Myocyte (in vitro differentiated cells): ENCODE data around the gene TLDC2. TPM values are rescaled to one million over a fixed set of nuclear protein-coding genes. Genes with fewer than 3 reads are reported as not detected.

Experiments
- DNase-seq: peaks from one replicate; pipeline ENCODE4 v3.0.0-alpha.2; 2012; ENCODE audit warnings: low read depth
- total RNA-seq: library from RNA; depleted of rRNA; stranded (reverse); fragments of >200 nt; gene quantifications from 2 replicates; pipeline ENCODE4 v1.2.3, GENCODE V29; 2014

TLDC2 gene
- total RNA-seq, 1 donor from 2014 or later = not detected

DNA sequence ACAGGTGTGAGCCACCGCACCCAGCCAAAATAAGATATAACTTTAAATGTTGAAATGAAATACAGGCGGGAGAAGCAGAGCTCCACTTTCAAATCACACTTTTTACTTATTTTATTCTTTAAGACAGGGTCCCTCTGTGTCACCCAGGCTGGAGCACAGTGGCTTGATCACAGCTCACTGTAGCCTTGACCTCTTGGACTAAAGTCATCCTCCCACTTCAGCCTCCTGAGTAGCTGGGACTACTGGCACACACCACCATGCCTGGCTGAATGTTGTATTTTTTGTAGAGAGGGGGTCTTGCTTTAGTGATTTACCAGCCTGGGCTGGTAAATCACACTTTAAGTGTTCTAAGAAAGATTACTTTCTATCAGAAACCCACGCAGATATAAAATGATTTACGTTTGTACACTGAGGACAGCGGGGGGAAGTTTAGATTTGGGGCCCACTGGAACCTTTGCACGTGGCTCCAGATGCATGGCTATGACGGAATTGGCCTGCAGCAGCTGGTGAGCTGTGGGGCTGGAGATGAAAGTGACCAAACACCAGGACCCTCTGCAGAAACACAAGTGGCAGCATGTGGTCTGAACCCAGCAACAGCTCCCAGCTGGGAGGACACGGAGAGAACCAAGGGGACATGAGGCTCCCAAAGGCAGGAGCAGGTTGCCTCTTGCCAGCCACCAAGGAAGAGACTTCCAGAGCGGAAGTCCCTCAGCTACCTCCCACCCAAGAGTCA, 26.4 kb upstream of the TLDC2 start:
- no peak for DNase-seq

DNA sequence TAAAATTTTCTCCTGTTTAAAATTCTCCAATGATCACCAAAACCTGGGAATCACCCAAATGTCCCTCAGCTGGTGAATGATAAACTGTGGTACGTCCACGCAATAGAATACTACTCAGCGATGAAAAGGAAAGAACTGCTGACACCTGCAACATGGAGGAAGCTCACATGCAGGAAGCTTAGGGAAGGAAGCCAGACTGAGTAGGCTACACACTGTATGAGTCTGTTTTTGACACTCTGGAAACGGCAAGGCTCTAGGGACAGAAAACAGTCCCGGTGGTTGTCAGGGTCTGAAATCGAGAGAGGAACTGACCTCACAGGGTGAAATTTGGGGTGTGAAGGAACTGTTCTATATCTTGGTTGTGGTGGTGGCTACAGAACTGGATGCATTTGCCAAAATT, 25.2 kb upstream of the TLDC2 start:
- DNase-seq = no peak

DNA sequence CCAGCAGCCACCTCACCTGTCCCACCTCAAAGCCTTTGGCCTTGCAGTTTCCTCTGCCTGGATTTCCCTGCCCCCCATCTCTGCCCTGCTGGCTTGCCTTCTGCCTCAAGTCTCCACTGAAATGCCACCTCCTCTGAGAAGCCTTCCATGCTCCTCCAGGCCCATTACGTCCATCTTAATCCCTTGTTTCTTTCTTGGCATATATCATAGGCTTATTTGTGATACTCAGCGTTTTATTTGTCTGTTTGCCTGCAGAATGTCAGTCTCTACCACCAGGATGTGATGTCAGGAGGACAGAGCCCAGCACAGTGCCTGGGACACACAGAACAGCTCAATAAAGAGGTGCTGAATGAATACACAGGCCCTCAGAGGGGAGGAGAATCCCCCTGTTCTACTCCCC, 24.4 kb upstream of the TLDC2 start:
- DNase-seq = no peak

DNA sequence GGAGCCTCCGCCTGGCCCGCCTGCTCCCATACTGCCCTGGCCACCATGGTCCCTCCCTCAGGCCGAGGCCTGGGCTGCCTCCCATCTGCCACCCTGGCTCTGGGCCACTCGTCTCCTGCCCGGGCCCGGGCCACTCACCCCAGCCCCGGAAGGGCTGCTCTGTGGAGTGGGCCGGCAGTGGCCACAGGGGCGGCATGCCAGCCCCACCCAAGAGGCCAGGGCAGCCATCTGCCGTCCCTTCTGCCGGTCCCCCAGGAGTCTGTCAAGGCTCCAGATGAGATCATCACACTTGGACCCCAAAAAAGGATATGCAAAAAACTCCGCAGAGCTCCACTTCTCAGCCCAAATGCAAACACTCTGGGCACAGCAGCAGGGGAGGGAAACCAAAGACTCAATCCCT, 23.8 kb upstream of the TLDC2 start:
- DNase-seq = peak; percentile 88

DNA sequence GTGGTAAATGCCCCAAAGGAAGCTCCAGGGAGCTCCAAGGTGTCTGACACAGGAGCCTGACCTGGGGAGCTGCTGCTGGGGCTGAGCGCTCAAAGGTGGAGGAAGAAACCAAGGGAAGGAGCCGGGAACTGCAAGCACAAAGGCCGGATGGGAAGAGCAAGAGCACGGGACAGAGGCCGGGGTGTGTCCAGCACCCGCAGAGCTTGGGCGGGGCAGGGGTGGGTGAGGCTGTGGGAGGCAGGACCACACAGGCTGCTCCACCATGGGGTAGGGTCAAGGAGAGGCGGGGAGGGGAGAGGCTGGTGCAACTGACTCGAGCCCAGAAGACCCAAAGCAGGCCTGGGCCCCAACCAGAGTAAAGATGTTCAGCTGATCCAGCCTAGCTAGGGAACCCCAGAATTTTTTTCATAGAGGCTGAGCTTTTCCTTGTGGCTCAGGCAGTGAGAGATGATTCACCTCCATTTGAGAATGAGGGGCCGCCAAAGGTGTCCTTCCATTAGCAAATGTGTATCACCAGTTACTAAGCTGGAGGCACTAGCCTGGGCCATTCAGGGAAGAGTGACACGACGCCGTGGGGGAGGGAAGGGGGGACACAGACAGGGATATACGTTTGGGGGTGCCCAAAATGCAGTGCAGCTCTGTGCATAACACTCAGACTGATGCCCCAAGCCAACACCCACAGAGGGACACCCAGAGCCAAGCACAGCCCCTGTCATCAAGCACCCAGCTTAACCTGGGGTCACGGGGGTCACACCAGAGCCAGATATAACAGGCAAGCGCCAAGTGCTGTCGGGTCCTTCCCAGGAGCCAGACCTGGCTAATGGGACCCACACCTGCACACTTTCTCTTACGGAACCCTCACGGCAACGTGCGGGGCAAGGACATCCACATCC, 21.3 kb upstream of the TLDC2 start:
- peak; percentile 58 for DNase-seq

DNA sequence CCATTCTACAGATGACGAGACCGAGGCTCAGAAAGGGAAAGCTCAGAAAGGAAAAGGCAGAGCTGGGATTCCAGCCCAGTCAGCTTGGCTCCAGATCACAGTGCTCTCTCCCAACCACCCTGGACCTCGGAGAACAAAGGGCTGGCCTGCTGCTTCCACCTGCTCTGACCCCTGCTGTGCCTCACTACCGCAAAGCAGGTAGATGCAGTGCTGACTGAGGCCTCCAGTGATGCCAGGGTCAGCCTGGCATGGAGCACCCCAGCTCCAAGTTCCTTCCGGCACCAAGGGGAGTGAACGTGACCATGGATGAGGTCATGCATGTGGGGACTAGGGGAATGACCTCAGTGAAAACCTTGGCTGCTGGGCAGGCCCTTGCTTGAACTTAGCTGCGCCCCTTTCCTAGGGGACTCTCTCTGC, 20.7 kb upstream of the TLDC2 start:
- no peak for DNase-seq

DNA sequence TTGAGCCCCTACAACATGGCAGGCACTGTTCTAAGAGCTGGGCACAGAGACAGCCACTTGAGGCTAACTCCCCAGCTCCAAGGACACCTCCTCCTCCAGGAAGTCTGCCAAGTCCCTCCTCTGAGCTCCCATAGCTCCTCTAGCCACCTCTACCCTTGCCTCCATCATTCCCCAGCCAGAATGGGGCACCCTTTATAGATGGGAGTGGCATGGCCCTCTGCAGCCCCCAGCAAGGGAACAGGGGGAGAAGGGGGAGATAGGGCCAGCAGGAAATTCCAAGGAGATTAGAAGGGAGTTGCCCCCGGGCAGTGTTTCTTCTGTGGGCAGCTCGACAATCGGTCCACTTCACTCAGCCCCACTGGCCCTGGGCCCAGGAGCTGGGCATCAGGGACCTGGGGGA, 19.7 kb upstream of the TLDC2 start:
- DNase-seq = peak; percentile 41

DNA sequence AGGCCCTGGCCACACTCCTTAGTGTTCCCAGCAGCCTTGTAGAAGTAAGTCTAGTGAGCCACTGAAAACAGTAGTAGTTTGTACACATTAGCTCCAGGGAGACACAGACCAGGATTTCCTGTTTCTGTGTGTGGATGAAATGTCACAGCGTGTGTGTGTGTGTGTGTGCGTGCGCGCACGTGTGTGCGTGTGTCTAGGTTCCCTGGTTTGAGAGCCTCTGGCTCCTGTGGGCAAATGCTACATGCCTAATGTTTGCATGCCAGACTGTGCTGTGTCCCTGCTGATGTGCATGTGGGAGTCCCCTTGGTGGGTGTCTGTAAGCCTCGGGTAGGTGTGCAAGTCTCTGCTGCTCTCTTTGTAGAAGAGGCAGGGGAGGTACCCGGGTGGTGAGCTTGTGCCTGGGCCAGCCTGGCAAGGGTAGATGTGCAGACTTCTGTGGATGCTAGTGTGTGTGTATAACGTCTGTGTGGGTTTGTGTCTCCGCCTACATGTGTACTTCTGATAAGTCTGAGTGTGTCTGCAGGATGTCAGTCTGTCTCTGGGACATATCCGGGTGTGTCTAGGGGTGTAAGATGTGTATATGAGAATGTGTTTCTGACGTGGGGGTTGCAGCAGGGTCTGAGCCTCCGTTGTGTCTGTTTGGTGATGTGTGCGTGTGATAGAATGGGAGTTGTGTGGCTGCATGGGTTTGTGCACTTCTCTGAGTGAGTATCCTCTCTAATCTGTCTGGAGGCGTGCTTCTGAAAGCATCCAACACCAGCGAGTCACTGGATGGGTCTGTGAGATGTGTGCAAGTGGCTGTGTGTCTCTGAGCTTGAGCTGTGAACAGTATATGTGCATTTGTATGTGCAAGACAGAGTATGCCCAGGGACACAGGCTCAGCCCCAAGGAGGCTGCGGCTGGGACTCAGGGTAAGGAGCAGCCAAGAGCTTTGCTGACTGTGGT, 19.0 kb upstream of the TLDC2 start:
- no peak for DNase-seq

DNA sequence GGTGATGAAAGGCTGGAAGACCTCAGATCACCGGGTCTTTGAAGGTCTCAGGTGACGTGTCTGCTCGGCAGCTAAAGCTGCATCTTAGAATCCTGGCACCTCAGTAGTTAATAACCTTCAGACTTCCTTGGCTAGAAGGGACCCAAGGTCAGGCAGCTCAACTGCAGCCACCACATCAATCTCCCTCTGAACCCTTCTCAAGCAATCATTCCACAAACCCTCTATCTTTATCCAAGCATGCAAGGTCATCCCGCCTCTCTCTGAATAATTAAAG, 16.7 kb upstream of the TLDC2 start:
- no peak for DNase-seq

DNA sequence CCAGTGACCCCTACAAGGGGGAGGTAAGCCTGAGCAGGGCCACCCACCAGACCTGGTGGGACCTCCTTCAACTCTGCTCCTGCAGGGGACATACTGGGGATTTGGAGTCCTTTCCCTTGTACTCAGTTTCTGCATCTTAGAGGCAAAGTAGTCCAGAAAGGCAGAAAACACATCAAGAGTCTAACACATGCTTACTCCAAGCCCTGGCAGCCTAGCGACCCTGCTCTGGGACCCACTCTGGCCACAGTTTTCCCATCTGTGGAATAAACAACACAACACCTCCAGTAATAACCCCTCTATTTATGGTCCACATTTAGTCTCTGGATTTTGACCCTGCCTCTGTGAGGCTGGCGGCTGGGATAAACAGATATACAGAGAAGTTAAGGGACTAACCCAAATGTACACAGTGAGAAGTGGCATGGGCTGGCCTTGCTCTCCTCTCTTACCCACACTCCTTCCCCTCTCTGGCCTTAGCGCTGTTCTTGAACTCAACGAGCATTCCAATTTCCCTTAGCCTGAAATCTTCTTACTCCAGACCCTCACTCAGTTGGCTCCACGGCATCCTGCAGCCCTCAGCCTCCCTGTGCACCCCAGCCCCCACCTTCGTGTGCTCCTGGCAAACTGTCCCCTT, 16.1 kb upstream of the TLDC2 start:
- DNase-seq = no peak

DNA sequence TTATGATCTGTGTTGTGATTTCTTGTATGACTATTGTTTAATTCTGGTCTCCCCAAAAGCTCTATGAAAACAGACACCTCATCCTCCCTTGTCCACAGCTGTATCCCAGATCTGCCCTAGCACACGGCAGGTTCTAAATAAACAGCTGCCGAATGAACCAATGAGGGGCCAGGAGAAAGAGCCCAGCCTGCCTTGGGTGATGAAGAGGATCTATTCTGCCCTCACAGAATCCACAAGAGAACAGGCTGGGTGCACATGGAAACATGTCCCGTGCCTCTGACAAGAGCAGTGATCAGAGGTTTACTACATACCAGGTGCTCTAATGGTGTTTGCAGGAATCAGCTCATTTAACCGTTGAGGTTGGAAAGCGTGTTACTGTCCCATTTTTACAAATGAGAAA, 15.6 kb upstream of the TLDC2 start:
- DNase-seq = no peak

DNA sequence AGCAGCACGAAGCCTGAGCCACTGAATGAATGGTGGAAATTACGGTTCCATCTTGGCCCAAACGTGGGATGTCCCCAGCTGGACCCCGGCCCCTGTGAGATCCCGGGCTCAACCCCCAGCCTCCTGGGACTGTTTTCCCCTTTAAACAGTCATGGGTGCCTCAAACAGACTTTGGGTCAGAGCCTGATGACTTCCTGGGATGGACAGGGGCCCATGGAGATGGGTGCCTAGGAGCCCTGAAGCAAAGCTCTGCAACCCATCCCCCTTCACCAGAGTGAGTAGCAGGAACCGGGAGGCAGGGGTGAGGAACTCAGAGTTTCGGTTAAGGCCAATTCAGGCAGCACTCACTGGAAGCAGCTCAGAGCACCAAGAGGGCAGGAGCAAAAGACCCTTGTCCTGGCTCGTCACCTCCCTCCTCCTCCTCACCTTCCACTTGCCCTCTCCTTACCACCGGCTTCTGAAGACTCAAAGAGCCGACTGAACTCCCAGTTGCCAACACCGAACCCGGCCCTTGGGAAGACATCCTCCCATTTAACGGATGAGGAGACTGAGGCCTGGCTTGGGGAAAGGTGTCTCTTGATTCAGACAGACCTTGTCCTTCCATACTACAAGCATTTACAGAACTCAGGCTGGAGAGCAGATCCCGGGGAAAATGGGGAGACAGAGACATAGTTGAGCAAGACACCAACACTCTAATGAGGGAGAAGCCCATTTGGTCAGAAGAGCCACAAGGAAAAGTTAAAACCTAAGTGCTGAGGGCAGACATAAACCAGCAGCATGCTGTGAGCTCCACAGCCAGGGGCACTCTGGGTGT, 14.9 kb upstream of the TLDC2 start:
- DNase-seq = no peak

DNA sequence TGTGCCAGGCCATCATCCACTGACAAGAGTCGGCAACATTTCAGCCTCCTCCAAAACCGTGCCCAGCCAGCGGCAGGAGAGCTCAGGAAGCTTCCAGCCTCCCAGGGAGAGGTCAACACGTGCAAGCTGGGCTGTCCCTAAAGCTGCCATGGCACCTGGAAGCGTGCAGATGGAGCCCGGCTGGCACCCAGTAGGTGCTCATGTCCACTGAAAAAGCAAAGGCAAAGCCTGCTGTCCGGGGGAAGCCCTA, 14.4 kb upstream of the TLDC2 start:
- DNase-seq = no peak

DNA sequence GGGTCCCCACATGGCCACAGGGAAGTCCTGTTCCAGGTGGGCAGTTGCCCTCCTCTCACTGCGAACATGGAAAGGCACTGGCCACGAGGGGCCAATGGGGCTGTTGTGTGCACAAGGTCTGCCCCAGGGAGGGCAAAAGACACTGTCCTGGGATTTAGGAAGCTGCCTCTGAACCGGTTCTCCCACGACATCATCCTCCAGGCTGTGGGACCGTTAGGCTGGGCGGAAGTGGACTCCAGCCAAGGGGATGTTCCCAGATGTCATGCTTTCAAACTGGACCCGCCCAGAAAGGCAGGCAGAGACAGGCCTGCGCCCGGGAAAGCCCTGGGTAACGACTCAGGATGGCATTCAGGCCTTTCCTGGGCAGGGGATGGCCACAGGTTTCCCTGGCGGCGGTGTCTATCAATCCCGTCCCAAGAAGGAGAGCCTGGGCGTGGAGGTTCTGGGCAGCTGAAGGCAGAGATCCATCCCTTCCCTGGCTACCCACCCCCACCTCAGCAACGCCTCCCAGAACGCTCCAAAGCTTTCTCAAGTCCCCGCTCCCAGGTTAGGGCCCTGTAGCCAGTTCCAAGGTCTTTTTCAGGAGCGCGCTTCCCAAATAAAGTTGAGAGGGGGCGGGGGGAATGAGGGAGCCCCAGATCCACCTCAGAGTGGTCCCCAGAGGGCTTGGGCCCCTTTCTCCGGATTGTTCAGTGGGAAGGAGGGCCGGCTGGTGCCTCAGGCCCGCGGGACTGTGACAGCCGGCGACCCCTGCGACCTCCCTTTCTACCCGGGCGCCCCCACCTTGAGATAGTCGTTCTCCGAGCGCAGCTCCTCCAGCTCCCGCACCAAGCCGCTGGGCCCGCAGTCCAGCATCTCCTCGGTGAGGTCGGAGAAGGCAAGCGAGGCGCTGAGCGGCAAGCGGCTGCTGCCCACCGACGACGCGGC, 13.8 kb upstream of the TLDC2 start:
- DNase-seq = peak; percentile 89

DNA sequence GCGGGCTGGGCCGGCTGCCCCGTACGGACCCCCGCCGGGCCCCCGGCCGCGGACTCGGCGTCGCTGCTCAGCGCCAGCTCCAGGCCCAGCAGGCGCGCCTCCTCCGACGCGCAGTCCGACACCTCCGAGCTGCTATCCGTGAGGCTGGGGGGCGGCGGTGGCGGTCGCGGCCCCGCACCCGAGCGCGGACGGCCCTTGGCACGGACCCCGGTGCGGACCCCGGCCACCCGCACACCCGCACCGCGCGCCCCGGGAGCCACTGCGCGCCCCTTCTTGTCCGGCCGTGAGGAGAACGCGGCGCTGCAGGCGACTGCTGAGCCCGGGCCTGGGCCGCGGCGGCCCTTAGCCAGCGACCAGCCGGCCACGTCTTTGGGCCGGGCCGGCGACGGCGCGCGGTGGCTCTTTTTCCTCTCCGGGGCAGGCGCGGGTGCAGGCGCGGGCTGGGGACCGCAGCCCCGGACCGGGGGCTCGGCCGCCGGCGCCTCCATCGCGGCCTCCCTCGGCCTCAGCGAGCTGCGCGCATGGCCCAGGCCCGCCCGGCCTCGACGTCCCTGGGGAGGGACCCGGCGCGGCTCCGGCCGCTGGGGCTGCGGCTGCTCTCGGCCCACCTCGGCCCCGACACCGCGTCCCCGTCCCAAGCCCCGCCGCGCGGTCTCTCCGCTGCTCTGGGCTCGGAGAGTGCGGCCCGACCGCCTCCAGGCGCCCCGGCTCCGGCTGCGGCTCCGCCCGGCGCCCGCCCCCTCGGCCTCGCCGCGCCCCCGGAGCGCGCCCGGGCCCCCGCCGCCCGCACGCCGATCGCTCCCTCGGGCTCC, 12.9 kb upstream of the TLDC2 start:
- no peak for DNase-seq

DNA sequence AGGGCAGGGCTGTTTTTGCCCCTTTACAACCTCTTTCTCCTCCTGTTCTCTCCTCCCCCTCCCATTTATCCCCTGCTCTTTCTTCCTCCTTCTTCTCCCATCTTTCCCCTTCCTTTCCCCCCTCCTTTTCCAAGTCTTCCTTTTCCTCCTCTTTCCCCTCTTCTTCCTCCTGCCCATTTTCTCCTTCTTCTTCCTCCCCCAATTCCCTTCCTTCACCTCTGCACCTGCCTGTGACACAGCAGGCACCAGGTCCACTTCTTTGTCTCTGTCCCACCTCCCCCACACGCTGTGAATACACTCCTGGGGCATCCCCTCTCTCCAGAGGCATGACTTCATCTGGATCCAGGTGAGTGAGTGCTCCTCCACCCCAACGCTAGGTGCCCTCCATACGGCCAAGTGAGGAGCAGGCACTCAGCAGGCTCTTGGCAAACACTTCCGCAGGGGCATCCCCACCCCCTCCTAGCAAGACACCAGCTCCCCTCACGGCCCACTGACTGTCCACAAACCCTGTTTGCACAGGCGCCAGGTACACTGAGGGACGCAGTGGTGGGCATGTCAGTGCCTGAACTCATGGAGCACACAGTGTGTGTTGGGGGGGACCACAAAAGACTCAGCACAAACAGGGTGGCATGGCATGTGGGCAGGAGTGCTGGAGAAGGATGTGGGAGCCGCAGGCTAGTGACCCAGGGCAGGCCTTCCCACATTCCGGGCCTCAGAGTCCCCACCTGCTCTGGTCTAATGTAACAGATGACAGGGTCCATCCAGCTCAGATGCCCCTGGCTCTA, 10.7 kb upstream of the TLDC2 start:
- DNase-seq = no peak

DNA sequence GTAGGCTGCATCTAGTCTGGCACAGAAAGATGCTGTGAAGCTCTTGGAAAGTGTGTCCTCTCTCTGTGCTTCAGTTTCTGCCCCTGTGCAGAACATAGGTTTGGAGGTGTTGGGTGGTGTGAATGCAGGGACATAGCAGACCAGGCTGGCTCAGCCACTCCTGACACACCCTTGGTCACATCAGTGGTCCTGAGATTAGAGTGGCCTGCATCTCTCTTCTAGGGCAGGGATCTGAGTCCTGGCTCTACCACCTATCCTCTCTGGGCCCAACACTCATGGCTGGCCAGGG, 10.1 kb upstream of the TLDC2 start:
- DNase-seq = no peak

DNA sequence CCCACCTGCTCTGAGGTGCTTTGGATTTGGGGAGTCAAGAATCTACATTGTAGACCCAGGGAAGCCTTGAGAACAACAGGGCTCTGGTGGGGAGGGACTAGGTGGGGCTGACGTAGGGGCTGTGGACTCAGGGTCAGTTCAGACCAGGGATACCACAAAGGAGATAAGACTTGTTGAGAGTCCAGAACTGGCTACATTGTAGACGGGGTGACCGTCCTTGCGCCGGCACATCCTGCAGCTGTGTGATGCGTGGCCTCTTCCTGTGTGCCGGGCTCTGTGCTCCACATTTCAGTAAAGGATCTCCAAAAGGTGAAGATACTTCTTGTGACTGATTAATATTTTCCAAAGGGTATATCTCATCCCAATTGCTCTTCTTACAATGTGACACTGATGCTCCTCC, 9.8 kb upstream of the TLDC2 start:
- DNase-seq = no peak
